HEK293 (cell line): Measurements from ENCODE around the gene SPDYE6.

Experiments
- ZNF311 ChIP-seq: fragments of 450-650 bp; formaldehyde crosslinking; IDR thresholded peaks from 2 replicates; pipeline ENCODE4 v1.5.1; 2017; ENCODE audit warnings: missing biosample characterization, missing genetic modification characterization, borderline replicate concordance
- ZNF677 ChIP-seq: fragments of 450-650 bp; IDR thresholded peaks from 2 replicates; pipeline ENCODE4 v1.5.0; 2018; ENCODE audit warnings: missing biosample characterization, mild to moderate bottlenecking, missing genetic modification characterization, moderate library complexity
- TF ChIP-seq, protein P1 (sequence below): fragments of 450-650 bp; formaldehyde crosslinking; IDR thresholded peaks from 2 replicates; pipeline ENCODE4 v1.5.1; 2016; ENCODE audit warnings: missing biosample characterization, missing genetic modification characterization

DNA sequence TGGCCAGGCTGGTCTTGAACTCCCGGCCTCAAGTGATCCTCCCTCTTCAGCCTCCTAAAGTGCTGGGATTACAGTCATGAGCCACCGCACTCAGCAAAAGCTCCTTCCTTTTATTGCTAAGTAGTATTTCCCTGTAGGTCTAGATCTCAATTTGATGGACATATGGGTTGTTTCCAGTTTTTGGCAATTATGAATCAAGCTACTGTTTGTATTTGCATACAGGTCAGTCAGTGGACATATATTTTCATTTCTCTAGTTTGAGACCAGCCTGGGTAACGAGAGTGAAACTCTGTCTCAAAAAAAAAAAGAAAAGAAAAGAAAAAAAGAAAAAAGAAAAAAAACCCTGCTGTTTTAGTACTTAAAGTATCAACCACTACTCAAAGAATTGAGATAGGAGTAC, 33.6 kb upstream of the SPDYE6 start:
- no peak for TF ChIP-seq ZNF311 (tag by site-specific recombination)
- TF ChIP-seq, protein P1, sequence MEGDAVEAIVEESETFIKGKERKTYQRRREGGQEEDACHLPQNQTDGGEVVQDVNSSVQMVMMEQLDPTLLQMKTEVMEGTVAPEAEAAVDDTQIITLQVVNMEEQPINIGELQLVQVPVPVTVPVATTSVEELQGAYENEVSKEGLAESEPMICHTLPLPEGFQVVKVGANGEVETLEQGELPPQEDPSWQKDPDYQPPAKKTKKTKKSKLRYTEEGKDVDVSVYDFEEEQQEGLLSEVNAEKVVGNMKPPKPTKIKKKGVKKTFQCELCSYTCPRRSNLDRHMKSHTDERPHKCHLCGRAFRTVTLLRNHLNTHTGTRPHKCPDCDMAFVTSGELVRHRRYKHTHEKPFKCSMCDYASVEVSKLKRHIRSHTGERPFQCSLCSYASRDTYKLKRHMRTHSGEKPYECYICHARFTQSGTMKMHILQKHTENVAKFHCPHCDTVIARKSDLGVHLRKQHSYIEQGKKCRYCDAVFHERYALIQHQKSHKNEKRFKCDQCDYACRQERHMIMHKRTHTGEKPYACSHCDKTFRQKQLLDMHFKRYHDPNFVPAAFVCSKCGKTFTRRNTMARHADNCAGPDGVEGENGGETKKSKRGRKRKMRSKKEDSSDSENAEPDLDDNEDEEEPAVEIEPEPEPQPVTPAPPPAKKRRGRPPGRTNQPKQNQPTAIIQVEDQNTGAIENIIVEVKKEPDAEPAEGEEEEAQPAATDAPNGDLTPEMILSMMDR (tag by site-specific recombination) = no peak
- TF ChIP-seq ZNF677 (tag by site-specific recombination) = no peak
